ENCODE measurements around the gene BMP6. TPM values are rescaled to one million over a fixed set of nuclear protein-coding genes. Genes with fewer than 3 reads are reported as not detected.

BMP6 gene
- total RNA-seq, 2 experiments from 2014 or later: 0.38 to 1.1 TPM

GRCh38 chr6:7825986-7826385 lies 100.1 kb downstream of the BMP6 start:
- BruUV-seq (replicated peaks): no TSS peak

GRCh38 chr6:7827142-7827541 lies 101.2 kb downstream of the BMP6 start:
- intact Hi-C loops (cut with micrococcal nuclease; ENCODE audit: unreplicated experiment): no loop called here
- H3K4me2 ChIP-seq (ENCODE audit: low read length): no peak overlapping the region
- BruUV-seq (replicated peaks): no TSS peak

More at GRCh38 chr6:7825986-7826385, 100.1 kb downstream of the BMP6 start:
- Histone ChIP-seq H3K4me3 (ENCODE audit: low read depth, low read length, poor library complexity, severe bottlenecking) (no peak overlapping the region), H3K4me2 (ENCODE audit: low read length) (no peak overlapping the region), H3K4me1 (ENCODE audit: insufficient read depth, low read length, poor library complexity, severe bottlenecking) (no peaks in the 10 kb centered on the region), H3K9me2 (ENCODE audit: insufficient read depth, low read length) (no peaks in the 10 kb centered on the region), H3K9me3 (ENCODE audit: low read length) (no peaks in the 10 kb centered on the region), H2AFZ (ENCODE audit: low read length) (no peak overlapping the region), H4K20me1 (ENCODE audit: insufficient read depth, low read length) (no peaks in the 10 kb centered on the region), H3K79me2 (ENCODE audit: insufficient read depth, low read depth, low read length) (no peaks in the 10 kb centered on the region), H3K36me3 (ENCODE audit: insufficient read depth, low read length) (no peaks in the 10 kb centered on the region), H3K27ac (ENCODE audit: low read depth, low read length, poor library complexity, severe bottlenecking) (no peak overlapping the region)
- DNase-seq (ENCODE audit: low spot score): no peak
- ChIA-PET CTCF (ENCODE audit: unreplicated experiment) (no interaction called here), POLR2A (no interaction called here)
- no peak for TF ChIP-seq EZH2phosphoT487 (IDR thresholded peaks at IDR 0.05; ENCODE audit: borderline replicate concordance, low read depth, low read length)
- TF ChIP-seq CTCF (conservative IDR thresholded peaks at IDR 0.05; ENCODE audit: low read length): no peak
- intact Hi-C loops (cut with micrococcal nuclease; ENCODE audit: unreplicated experiment): loop anchor here (2.0 kb wide), 1 partner anchor 23 kb away; no protein-coding TSS in a partner anchor

More at GRCh38 chr6:7827142-7827541, 101.2 kb downstream of the BMP6 start:
- no peaks in the 10 kb centered on the region for H3K36me3 ChIP-seq (ENCODE audit: insufficient read depth, low read length)
- H2AFZ ChIP-seq (ENCODE audit: low read length): no peak overlapping the region
- 0 out of 2 replicates have a peak, but pooled peaks cover 3% of the 10 kb centered on the region for H3K9me3 ChIP-seq (ENCODE audit: low read length)
- POLR2A ChIA-PET: interaction anchor here (0.6 kb wide), 1 partner anchor 81 kb away, joined by 3 read pairs; no protein-coding TSS in a partner anchor
- no peaks in the 10 kb centered on the region for H4K20me1 ChIP-seq (ENCODE audit: insufficient read depth, low read length)
- no peak overlapping the region for H3K4me3 ChIP-seq (ENCODE audit: low read depth, low read length, poor library complexity, severe bottlenecking)
- H3K4me1 ChIP-seq (ENCODE audit: insufficient read depth, low read length, poor library complexity, severe bottlenecking): no peaks in the 10 kb centered on the region
- H3K27ac ChIP-seq (ENCODE audit: low read depth, low read length, poor library complexity, severe bottlenecking): no peak overlapping the region
- H3K79me2 ChIP-seq (ENCODE audit: insufficient read depth, low read depth, low read length): no peaks in the 10 kb centered on the region
- TF ChIP-seq EZH2phosphoT487 (IDR thresholded peaks at IDR 0.05; ENCODE audit: borderline replicate concordance, low read depth, low read length): no peak
- no peak for TF ChIP-seq CTCF (conservative IDR thresholded peaks at IDR 0.05; ENCODE audit: low read length)
- CTCF ChIA-PET (ENCODE audit: unreplicated experiment): no interaction called here
- DNase-seq (ENCODE audit: low spot score): no peak
- H3K9me2 ChIP-seq (ENCODE audit: insufficient read depth, low read length): no peaks in the 10 kb centered on the region

Data from OCI-LY7 (cell line).